ENCODE data around the gene BATF.

The BATF gene

GRCh38 chr14:75535164-75535898 lies 13.1 kb downstream of the BATF start:
- no peak for FAIRE-seq

- no peak for FAIRE-seq
Measured at GRCh38 chr14:75537071-75537470, 14.8 kb downstream of the BATF start.

- FAIRE-seq: no peak
Measured at GRCh38 chr14:75539162-75539560, 16.9 kb downstream of the BATF start.

- FAIRE-seq: no peak
Measured at GRCh38 chr14:75539561-75540478, 17.6 kb downstream of the BATF start.

GRCh38 chr14:75540479-75540851 lies 18.2 kb downstream of the BATF start:
- FAIRE-seq: no peak

- FAIRE-seq: no peak
Measured at GRCh38 chr14:75542588-75543091, 20.4 kb downstream of the BATF start.

GRCh38 chr14:75543253-75543652 lies 21.0 kb downstream of the BATF start:
- no peak for FAIRE-seq

GRCh38 chr14:75543786-75544185 lies 21.5 kb downstream of the BATF start:
- no peak for FAIRE-seq

- FAIRE-seq: no peak
Measured at GRCh38 chr14:75545907-75546306, 23.6 kb downstream of the BATF start.

GRCh38 chr14:75547552-75548250 lies 25.4 kb downstream of the BATF start:
- no peak for FAIRE-seq

- FAIRE-seq: no peak
Measured at GRCh38 chr14:75548544-75548943, 26.3 kb downstream of the BATF start.

GRCh38 chr14:75549169-75549568 lies 26.9 kb downstream of the BATF start:
- FAIRE-seq: no peak

- FAIRE-seq: no peak
Measured at GRCh38 chr14:75551021-75551420, 28.8 kb downstream of the BATF start.

GRCh38 chr14:75553157-75553556 lies 30.9 kb downstream of the BATF start:
- no peak for FAIRE-seq

- no peak for FAIRE-seq
Measured at GRCh38 chr14:75553761-75554364, 31.6 kb downstream of the BATF start.

GRCh38 chr14:75554482-75554881 lies 32.2 kb downstream of the BATF start:
- no peak for FAIRE-seq

- FAIRE-seq: no peak
Measured at GRCh38 chr14:75558440-75558839, 36.2 kb downstream of the BATF start.

GRCh38 chr14:75559045-75559444 lies 36.8 kb downstream of the BATF start:
- no peak for FAIRE-seq

GRCh38 chr14:75559451-75560222 lies 37.4 kb downstream of the BATF start:
- no peak for FAIRE-seq

- no peak for FAIRE-seq
Measured at GRCh38 chr14:75561013-75561432, 38.8 kb downstream of the BATF start.

- FAIRE-seq: no peak
Measured at GRCh38 chr14:75562089-75562488, 39.8 kb downstream of the BATF start.

GRCh38 chr14:75562489-75562888 lies 40.2 kb downstream of the BATF start:
- no peak for FAIRE-seq

Data from A204.1 (cell line).